ENCODE data around the gene KLHL42. TPM values are rescaled to one million over a fixed set of nuclear protein-coding genes. Genes with fewer than 3 reads are reported as not detected.

Gene KLHL42, protein sequence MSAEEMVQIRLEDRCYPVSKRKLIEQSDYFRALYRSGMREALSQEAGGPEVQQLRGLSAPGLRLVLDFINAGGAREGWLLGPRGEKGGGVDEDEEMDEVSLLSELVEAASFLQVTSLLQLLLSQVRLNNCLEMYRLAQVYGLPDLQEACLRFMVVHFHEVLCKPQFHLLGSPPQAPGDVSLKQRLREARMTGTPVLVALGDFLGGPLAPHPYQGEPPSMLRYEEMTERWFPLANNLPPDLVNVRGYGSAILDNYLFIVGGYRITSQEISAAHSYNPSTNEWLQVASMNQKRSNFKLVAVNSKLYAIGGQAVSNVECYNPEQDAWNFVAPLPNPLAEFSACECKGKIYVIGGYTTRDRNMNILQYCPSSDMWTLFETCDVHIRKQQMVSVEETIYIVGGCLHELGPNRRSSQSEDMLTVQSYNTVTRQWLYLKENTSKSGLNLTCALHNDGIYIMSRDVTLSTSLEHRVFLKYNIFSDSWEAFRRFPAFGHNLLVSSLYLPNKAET
- total RNA-seq, result 32.2 and 35.6 TPM in 2 replicates

DNA sequence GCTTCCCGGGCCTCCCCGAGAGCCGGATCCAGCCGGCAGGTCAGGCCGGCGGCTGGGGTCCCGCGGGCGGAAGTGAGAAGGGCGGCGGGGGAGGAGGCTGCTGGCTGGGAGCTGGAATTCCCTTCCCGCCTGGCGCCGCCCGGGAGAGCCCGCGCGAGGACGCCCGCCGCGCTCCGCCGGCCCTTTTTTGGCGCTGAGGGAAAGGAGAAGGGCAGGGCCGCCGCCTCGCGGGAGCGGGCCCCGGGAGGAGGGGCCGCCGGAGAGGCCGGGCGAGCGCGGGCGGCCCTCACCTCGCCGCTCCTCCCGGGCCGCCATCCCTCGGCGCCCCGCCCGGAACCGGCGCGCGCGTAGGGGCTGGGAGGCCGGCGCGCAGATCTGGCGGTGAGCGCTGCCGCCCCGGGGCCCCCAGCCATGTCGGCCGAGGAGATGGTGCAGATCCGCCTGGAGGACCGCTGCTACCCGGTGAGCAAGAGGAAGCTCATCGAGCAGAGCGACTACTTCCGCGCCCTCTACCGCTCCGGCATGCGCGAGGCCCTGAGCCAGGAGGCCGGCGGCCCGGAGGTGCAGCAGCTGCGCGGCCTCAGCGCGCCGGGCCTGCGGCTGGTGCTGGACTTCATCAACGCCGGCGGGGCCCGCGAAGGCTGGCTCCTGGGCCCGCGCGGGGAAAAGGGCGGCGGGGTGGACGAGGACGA lies at the start of gene KLHL42, which contains the start of gene MANSC4:
KLHL42 (plus strand) TSS at position 314 of the 692 bp plus-strand sequence; CDS start at position 412, 98 bp downstream.
MANSC4 (minus strand) TSS at position 317 of the 692 bp plus-strand sequence. CDS start 8,960 bp downstream, outside the sequence.

Other genes starting within 250 kb of the KLHL42 start
- gene REP15, start 83.8 kb upstream of the KLHL42 start, total RNA-seq, result 2.4 and 3.2 TPM in 2 replicates
- 36.0 and 37.1 TPM in 2 replicates for gene MRPS35, start 69.4 kb upstream of the KLHL42 start, total RNA-seq
- gene MANSC4, start within 50 bp of the KLHL42 start, total RNA-seq, result not detected in 2 replicates
- 1.6 and 6.1 TPM in 2 replicates for gene PTHLH, start 192.5 kb downstream of the KLHL42 start, total RNA-seq

Data from smooth muscle cell of the pulmonary artery (primary cell).